ENCODE measurements around the gene GRIA1.

GRIA1 gene

GRCh38 chr5:153490118-153491037 is at the start of gene GRIA1:
Gene GRIA1, plus strand, starts transcription at chr5:153490670.
- DNase-seq = no peak

DNA sequence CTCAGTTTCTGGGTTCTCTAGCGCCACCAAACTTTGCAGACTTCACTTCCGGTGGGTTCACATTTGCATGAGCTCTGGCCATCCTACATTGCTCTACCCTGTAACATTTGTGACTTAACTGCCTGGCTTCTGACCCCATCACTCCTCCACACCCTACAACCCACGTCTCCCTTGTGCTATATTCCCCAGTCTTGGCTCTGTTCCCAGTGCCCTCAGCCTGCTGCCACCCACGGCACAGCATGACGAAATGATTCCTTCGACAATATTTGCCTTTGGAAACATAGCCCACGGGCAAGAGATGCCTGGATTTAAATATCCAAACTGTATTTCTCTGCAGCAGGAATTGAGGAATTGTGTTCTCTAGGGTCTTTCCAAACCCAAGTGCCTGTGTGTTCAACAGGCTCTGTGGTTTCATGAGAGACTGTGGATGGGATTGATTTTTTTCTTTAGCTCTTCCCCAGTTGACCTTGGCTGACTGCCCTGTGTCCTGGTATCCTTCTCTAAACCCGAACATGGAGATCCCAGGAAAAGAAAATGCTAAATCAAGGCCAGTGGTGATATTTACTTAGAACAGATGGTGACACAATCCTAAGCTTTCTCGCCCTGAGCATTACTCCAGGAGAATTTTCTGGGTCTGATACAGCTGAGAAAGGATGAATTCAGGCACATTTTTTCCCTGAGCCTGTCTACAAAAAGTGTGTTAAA is 44.4 kb upstream of the GRIA1 start:
- no peak for DNase-seq

DNA sequence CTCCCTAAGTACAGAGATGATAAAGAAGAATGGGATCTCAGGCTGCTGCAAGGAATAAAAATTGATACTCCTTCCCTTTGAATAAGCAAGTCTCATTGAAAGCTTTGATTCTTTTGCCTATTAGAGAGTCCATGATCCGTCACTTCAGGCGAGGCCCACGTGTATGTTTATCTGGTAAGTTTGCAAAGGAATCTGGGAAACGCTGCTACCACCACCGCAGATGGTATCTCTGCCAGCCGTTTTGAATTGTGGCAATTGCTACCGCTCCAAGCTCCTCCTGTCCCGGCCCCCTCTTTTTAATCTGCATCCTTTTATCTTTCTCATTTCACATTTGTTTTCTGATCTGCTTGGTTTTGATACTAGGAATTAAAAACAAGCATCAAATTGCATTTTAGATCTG is 42.9 kb upstream of the GRIA1 start:
- no peak for DNase-seq

DNA sequence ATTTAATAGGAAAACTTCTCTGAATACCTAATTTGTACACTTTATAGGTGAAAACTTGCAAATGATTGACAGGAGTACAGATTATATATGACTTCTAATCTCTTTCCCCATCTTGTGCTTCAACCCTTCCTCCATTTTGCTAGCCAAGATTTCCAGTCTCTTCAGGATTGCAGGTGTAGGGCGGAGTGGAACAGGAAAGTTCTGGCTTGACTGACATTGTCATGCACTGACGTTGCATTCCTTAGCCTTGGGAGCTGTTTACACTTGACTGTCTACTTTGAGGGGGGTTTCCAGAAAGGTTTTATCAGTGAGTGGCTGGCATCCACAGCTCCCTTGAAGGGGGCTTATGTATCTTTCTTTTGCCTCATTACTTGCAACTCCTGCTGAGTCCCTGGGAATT is 34.1 kb upstream of the GRIA1 start:
- DNase-seq = no peak

DNA sequence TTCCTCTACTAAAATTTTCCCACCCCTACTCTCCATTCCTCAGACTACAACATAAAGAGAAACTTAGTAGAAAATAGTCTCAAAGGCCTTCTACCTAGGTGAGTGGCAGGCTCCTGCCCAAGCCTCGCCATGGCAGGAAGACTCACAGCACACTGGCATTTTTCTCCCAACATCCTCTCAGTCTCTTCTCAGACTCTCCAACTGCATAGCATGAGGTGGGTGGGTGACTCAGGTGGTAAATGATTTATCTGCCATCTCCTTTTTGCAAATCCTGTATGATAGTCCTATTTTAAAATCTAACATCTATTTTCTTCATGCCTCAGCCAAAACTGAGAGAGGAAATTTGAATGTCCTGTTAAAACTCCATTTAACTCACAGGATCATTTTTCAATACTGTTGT is 33.5 kb upstream of the GRIA1 start:
- DNase-seq = no peak

DNA sequence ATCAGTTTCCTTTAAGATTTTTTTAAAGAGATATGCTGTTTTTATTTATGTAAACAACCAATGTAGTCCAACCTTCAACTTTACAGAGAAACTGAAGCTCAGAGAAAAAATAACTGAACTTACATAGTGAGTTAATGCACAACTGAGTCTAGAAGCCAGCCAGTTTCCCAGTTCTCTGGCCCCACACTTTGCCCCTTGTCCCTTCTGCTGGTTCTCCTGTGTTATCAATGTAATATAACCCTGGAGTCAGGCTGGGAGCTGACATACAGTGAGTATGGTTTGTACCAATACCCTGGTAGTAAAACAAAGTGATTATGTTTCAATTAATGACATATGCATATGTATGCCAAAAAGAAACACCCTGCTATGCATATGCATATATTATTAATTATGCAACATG is 32.2 kb upstream of the GRIA1 start:
- DNase-seq = no peak

- DNase-seq = no peak
Measured at GRCh38 chr5:153459051-153459743, 31.3 kb upstream of the GRIA1 start.

- DNase-seq = no peak
Measured at GRCh38 chr5:153460421-153460820, 30.0 kb upstream of the GRIA1 start.

DNA sequence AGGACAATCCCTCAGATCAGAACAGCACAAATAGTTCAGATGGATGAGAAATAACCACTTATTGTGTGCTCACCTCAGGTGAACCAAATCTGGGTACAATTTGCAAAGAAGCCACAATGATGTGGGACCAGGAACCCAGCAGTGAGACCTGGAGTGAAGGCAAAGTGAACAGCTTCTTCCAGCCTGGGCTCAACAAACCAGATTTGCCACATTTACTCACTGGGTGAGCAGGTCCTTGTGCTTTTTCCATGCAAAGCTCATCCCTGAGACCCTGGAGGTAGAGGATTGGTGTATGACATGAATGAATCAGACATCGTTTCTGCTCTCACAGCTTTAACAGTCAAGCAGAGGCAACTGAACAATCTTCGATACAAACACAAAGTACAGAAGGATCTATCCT is 29.1 kb upstream of the GRIA1 start:
- DNase-seq = no peak

DNA sequence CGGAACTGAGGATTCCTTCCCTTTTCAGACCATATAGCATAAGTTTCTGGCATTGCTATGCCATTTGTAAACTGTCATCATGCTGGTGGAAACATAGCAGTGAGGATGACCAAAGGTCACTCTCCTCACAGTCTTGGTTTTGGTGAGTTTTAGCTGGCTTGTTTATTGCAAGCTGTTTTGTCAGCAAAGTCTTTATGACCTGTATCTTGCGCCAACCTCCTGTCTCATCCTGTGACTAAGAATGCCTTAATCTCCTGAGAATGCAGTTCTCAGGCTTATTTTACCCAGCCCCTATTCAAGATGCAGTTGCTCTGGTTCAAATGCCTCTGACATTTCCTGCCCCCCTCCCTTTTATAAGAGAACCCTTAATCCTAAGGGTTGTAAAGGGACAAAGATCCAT is 26.7 kb upstream of the GRIA1 start:
- DNase-seq = no peak

DNA sequence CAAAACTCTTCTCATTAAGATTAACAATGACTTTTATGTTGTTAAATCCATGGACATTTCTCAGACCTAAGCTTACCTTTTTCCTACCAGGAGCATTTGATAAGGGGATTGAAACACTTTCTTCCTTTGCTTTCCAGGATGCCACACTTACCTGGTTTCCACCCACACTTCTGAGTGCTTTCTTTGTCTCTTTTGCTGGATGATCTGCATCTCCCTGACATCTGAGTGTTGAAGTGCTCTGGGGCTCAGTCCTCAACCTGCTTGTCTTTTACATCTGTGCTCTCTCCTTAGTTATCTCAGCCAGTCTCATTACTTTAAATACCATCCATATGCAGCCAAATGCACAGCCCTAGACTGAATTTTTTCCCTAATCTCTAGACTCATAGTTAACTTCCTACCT is 22.9 kb upstream of the GRIA1 start:
- DNase-seq = no peak

- no peak for DNase-seq
Measured at GRCh38 chr5:153469423-153469822, 21.0 kb upstream of the GRIA1 start.

DNA sequence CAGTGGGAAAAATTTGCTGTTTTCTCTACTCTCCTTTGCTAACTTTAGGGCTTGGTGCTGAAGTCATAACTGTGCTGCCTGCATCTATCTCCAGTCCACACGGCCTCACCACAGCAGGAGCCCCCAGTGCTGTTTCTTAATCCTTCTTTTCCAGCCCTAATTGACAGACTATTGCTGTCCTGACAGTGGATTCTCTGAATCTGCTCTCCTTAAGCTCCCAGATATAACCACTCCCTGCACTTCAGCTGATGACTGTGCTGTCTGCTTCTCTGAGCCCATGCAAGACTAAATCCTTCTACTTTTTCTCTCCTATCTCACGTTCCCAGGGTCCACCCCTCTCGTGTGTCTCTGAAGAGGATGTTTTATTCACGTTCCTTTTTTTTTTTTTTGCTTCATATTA is 19.7 kb upstream of the GRIA1 start:
- no peak for DNase-seq

DNA sequence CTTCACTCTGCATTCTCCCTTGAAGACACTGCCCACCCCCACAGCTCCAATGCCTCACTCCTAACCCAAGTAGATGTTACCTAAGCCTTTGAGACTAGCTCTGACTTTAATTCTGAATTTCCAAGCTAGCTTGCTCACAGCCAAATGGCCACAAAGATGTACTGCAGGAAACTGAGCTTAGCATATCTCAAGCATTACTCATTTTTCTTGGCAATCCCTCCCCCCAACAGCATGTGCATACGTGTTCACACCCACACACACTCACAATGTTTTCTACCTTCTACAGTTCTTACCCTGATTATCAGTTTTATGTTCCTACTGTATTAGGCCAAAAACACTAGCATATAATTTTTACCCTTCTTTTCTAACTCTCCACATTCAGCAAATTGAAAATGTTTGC is 13.7 kb upstream of the GRIA1 start:
- DNase-seq = no peak

DNA sequence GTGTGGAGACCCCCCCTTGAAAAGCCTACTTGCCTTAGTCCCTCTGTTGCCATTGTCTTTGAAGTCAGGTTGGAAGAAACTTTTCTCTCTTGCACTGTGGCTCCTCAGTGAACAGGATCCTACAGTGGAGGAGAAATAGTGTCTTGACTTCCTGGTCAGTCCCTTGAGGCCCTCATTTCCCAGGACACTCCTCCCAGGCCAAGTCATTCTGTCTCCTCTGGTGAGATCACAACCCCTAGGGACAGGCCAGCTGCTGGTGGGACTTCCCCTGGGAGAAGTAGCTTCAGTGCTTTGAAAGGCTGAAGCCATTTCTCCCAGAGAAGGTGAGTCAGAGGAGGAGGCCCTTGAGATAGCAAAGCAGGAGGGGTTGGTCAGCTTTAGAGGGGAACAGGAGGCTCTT is 10.1 kb upstream of the GRIA1 start:
- no peak for DNase-seq

- no peak for DNase-seq
Measured at GRCh38 chr5:153483482-153483881, 7.0 kb upstream of the GRIA1 start.

DNA sequence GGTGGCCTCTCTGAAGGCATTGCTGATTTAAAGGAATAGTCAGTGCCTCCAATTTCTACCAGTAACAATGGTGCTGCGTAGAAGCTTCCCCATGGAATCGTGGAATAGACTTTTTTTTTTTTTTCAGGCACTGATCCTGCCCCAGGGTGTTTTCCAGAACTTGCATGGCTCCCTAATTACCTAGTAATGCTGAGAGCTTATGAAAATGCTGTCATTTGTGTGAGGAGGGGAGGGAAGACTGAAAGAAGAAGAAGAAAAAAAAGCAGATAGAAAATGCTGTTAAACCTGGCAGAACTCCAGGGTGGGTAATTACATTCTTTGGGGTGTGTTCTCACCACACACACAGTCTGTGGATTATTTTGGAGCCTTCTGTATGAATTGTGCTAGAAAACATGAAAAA is 4.8 kb upstream of the GRIA1 start:
- DNase-seq = no peak

- DNase-seq = no peak
Measured at GRCh38 chr5:153486771-153487170, 3.7 kb upstream of the GRIA1 start.

DNA sequence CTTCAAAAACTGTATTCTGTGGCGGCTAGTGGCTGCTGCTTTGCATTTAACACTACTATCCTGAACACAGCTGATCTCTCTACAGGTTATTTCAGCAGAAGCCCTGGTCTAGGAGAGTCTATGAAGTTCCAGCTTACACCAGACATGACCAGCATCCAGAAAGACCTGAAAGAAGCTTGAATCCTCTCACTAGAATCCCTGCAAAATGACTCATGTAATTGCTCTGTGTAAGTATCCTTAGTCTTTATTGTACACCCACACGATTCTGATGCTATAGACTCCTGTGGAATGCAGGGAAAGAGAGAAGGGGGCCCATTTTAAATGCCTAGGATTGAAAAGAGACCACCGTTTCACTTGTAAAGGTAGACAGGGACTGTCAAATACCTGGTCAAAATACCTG is 859 bp upstream of the GRIA1 start:
- no peak for DNase-seq

DNA sequence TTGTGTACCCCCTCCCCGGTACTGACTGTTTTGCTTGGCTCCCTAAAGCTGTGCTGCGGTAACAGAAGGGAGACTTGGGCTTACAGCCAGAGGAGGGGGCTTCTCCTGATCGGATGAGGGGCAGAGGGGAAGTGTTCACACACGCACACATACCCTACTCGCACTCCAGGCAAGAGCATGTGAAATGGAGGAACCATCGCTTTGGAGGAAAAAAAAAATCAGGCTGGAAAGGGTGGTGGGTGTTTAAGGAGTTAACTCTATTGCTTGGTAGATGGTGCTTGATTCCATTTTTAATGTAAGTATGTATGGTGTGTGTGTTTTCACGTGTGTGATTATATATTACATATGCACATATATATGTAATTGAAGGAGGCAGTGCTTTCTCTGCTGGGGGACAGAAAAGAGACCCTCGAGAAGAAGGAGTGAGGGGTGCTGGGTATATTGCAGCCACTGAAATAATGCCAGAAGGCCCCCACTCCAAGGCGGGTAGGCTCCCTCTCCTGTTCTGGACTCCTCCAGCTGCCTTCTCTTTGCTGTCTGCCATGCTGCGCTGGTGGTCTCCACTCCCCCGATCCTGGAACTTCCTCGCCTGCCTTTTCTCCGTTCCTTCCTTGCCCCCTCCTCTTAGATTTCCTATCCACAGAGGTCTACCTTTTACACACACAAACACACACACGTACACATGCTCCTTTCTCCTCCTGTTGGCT is 721 bp downstream of the GRIA1 start:
- no peak for DNase-seq

DNA sequence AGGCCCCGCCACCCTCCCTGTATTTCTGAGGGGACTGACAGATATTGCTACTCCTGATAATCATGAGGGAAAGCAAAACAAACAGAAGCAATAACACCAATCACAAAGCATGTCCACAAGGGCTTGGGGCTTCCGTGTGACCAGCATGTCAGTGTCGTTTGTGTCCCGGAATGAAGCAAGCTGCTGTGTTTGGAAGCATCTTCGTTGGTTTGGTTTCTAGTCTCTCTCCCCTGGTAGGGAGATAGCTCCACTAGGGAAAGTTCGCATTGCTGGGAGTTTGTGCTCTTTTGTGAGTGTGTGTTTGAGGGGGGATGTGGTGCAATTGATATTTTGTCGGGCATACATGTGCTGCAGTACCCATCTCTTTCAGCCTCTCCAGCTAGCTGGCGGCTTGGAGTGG is 1.4 kb downstream of the GRIA1 start:
- no peak for DNase-seq

GRCh38 chr5:153496835-153497234 is 6.4 kb downstream of the GRIA1 start:
- DNase-seq = no peak

- no peak for DNase-seq
Measured at GRCh38 chr5:153498516-153498915, 8.0 kb downstream of the GRIA1 start.

All from stimulated activated CD4-positive, alpha-beta T cell treated with anti-CD3 and anti-CD28 coated beads, Interleukin-2, amount 100 ng/mL, for 24 hours (primary cell).